GM18907 (cell line): Measurements from ENCODE around the gene KLK3.
"Not testable (repeated sequence)": the region's sequence is repeated elsewhere in the genome, so short reads cannot be mapped to it uniquely, and the experiment has no call there.

ENCODE experiments used
- ATAC-seq: cut with Tn5 transposase; IDR thresholded peaks from one replicate; pipeline ENCODE4 v1.9.1; 2021; ENCODE audit warnings: mild to moderate bottlenecking, moderate library complexity; ENCODE audit not compliant: unreplicated experiment

KLK3 gene

DNA sequence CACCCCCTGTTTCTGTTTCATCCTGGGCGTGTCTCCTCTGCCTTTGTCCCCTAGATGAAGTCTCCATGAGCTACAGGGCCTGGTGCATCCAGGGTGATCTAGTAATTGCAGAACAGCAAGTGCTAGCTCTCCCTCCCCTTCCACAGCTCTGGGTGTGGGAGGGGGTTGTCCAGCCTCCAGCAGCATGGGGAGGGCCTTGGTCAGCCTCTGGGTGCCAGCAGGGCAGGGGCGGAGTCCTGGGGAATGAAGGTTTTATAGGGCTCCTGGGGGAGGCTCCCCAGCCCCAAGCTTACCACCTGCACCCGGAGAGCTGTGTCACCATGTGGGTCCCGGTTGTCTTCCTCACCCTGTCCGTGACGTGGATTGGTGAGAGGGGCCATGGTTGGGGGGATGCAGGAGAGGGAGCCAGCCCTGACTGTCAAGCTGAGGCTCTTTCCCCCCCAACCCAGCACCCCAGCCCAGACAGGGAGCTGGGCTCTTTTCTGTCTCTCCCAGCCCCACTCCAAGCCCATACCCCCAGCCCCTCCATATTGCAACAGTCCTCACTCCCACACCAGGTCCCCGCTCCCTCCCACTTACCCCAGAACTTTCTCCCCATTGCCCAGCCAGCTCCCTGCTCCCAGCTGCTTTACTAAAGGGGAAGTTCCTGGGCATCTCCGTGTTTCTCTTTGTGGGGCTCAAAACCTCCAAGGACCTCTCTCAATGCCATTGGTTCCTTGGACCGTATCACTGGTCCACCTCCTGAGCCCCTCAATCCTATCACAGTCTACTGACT is at the start of gene KLK3:
Gene KLK3 (plus strand): TSS at position 280 of the 775 bp plus-strand sequence. CDS start 41 bp downstream, at position 321.
- no peak for ATAC-seq

DNA sequence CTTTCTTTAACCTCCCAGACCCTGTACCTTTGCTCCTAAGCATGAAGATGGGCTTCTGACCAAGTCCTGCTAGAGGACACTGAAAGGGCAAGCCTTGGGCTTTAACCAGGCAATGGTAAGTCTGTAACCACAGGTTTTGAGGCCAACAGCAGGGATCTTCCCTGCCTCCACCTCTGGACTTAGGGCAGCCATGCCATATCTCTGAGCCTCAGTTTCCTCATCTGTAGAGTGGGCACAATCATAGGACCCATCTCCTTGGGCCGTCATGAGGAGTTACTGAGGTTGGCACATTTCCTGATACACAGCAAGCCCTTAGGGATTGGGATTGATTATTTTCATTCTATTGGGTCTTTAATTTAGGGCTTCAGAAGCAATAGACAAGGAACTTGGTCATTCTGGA is 45.9 kb upstream of the KLK3 start:
- ATAC-seq = no peak

DNA sequence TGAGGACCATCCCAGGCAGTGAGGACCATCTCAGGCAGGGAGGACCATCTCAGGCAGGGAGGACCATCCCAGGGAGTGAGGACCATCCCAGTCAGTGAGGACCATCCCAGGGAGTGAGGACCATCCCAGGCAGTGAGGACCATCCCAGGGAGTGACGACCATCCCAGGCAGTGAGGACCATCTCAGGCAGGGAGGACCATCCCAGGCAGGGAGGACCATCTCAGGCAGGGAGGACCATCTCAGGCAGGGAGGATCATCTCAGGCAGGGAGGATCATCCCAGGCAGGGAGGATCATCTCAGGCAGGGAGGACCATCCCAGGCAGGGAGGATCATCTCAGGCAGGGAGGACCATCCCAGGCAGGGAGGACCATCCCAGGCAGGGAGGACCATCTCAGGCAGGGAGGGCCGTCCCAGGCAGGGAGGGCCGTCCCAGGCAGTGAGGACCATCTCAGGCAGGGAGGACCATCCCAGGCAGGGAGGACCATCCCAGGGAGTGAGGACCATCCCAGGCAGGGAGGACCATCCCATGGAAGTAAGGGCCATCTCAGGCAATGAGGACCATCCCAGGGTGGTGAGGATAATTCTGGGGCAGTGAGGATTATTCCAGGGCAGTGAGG is 43.0 kb upstream of the KLK3 start:
- not testable (repeated sequence) for ATAC-seq

DNA sequence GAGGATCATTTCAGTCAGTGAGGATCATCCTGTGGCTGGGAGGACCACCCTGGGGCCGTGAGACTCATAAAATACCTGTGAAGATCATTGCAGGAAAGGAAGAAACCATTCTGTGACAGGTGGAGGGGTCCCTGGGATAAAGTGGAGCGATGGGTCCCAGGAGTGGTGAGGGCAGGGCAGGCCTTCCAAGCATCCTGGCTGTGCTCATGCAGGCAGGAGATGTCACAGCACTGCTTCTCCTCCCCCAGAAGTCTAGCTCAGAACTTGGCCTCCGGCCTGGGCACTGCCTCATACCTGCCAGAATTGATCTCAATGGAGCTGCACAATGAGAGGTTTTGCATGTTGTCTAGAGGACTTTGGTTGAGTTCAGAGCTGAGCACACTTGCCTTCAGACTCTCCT is 42.2 kb upstream of the KLK3 start:
- no peak for ATAC-seq

DNA sequence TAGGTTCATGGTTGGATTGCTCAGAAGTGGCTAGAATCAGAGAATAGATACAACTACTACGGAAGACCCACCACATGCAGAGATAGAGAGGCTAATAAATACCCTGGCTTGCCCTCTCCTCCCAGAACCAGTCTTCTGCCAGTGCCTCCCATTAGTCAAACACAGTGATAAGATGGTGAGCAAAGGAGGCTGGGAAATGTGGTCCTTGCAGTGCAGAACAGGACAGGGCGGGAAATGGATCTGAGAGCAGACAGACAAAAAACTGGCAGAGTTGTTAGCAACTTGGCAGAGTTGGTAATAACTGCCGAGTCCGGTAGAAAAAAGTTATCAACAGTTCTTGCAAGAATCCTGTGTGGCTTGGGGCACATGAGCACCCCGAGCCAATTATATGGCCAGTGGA is 39.8 kb upstream of the KLK3 start:
- ATAC-seq = no peak

DNA sequence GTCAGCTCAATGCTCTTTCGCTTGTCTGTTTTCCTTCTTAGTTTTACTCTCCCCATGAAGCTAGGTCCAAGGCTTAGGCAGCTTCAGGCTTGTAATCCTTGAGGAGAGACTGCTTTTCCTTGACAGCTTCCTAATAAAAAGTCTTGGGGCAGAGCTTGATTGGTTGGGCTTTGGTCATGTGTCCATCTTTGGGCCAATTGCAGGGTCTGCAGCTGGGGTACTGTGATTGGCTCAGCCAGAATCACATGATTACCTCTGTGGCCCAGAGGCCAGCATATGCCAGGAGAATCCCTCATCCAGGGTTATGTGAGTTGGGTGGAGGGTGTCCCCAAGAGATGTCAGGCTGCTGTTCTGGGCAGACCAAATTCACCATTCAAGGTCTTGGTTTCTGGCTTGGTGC is 39.3 kb upstream of the KLK3 start:
- no peak for ATAC-seq

DNA sequence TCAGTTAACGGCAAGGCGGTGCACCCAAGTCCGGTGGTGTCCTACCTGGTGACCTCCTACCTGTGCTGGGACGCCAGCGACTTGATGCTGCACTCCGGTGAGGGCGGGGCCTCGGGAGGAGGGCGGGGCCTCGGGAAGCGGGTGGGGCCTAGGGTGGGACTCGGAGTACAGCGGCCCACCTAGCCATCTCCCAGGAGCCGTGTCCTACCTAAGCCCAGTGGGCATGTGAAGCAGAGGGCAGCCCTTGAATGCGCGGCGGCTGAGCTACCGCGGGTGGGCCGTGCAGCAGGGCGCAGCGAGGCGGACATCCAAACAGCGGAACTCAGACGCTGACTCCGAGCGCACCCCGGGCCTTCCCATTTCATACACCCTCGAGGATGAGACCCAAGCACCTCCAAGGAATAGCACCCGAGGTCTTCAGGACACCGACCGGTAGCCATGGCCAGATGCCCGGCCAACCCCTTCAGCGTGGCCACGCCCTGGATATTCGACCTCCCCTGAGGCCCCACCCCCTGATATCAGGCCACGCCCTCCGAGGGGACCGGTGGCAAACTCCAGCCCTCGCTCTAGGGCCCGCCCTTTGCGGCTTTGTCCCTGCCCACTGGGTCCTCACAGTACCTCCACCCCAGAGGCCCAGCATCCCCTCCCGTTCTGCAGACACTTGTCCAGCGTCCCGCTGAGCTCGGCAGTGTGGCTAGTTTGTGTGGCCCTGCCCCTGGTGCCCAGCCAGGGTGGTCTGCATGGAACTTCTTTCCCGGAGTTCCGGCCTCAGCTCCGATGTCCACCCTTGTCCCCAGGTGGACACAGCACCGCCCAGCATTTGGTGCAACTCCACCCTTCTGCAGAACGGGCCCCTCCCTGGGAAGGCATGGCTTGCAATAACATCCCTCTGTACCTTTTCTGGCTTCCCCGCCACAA is 36.5 kb upstream of the KLK3 start:
- ATAC-seq = peak; percentile 63

DNA sequence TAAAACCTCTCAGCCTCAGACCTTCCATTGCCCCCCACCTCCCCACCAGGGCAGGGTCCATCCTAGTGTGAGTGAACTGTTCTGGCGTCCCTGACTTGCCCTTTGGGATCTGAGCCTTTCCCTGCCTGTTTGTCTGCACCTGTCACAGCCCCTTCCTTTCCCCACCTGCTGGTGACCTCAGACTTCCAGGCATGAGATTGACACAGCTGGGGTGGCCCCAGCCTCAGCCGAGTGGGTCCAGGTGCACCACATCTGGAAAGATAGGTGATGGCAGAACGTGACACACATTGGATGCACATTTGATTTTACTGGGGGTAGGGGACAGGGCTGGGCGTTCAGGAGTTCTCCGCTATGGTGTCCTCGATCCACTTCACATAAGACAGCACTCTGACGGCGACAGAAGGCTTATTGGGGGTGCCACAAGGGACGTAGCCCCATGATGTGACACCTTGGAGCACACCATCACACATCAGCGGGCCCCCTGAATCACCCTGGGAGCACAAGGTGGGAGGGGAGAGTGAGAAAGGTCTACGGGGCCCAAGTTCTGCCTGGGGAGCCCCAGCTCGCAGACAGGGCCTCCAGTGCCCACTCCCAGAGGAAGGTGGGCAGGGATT is 35.7 kb upstream of the KLK3 start:
- no peak for ATAC-seq

DNA sequence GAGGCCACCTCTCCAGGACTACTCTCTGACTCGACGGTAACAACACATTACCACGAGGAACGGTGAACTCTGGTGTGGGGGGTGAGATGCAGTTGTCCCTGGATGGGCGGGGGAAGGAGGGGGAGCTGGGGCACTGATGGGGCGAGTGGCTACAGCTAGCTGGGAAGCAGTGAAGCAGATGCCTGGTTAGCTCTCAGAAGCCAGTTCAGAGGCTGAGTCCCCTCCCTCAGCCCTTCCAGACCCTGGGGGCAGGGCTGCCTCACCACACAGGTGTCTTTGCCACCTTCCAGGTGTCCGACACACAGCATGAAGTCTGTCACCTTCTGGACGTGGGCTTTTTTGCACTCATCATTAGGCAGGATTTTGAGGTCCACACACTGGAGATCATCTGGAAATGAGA is 35.1 kb upstream of the KLK3 start:
- ATAC-seq = no peak

DNA sequence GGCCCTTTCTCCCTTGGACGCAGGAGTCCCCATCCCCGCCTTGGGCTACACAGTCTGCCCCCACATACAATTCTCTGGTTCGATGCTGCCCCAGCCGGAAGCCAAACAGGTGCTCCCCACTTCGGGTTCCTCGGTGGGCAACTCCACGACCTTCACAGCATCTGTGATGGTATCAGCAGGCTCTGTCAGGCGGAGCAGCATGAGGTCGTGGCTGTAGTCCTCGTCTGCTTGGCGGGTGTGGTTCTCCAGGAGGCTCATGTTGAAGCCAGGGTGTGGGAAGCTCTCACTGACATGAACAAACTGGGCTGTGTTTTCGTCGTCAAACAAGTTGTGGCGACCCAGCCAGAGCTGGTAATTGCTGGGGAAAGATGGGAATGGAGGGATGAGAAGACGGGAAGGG is 34.6 kb upstream of the KLK3 start:
- no peak for ATAC-seq

DNA sequence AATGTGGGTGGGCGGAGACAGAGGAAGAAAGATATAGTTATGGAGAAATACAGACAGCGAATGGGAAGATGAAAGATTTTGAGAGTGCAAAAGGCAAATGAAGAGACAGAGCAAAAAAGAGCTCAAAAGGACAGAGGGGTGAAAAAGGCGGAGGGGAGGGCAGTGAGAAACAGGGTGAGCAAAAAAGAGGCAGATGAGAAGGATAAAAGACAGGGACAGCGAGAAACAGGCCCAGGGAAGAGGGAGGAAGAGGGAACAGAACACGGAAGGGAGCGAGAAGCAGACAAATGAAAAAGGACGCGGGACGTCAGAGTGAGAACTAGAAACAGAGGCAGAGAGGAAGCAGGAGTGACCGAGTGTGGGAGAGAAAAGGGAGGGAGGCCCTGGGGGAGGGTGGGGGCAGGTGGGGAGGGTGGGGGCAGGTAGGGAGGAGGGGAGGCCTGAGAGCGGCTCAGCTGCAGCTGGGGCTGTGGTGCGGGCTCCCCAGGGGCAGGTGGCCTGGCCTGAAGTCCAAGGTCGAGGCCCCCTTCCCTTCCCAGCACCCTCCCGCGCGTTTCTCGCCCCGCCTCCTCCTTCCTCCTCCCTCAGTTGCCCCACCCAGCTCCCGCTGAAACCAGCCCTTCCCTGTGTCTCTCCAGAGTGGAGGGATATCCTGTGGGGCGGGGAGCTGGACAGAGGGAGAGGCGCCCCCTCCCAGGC is 34.0 kb upstream of the KLK3 start:
- ATAC-seq = no peak

DNA sequence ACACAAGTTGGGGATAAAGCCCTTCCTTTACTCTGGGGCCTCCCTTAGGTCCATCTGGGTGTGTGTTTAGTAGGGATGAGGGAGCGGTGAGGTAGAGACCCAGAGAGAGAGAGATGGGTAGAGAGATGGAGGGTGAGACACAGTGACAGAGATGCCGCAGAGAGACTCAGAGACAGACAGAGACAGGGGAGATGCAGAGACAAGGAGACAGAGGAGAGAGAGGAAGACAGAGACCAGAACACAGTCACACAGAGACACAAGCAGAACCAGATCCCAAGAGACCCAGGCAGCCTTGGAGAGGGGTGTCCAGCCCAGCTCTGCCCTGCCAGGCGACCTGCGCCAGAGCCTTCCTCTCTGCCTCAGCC is 33.5 kb upstream of the KLK3 start:
- ATAC-seq = no peak

DNA sequence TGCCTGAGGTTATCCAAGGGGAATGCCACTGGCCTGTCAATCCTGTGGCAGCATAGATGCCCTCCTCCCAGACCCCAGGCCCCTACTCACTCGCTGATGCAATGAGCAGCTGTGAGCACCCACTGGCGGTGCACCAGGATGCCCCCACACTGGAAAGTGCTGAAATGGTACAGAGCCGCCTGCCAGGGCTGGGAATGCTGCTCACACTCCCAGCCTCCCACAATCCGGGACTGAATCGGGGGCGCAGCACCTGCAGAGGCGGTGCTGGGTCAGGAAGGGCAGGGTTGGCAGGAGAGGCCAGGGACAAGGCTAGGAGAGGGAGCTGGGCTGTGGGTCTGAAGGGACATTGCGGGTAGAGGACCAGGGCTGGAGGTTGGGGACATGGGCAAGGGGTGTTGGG is 33.1 kb upstream of the KLK3 start:
- ATAC-seq = no peak

DNA sequence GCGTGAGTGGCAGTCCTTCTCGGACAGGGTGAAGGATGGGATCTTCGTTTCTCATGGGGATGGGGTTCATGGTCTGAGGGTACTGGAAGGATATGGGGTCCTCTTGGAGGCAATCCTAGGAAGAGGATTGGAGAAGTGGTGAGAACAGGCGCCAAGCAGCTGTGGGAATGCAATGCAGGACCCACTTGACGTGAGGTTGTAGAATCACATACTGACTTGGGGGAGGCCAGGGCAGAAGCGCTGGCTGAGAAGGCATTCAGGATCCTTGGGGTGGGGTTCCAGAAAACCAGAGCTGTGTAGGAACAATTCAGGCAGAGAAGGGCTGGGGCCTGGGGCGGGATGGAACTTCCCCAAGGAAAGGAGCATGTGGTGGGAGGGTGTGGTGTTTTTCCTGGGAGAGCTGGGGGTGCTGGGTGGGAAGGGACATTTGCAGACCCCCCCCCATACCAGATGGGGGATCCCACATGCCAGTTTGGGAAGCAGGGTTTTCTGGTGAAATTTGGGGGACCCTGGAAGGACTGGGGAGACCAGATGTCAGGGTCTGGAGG is 32.0 kb upstream of the KLK3 start:
- ATAC-seq = no peak

DNA sequence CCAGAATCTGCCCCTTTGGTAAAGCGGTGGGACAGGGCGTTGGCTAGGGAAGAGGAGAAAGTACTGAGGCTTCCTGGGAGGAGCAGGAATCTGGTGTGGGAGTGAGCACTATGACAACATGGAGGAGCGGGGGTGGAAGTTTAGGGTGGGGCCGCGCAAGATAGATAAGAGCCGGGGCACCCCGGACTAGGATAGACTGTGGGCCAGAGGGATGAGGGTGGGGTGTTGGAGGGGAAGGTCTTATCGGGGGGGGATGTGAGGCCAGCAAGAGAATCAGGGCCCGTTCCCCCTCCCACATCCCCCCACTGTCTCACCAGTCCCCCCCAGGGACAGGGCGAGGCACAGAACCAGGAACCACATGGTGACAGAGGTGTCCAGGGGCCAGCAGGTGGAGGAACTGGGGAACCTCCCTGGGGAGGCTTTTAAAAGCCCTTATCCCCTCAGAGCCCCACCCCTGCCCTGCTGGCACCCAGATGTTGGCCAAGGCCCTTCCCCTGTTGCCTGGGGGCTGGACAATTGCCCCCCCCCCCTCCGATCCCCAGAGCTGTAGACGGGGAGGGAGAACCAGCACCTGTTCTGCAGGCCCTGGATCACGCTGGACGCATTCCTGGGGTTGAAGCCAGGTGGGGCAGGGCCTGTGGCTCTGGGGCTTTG is 31.2 kb upstream of the KLK3 start, which contains the start of gene KLK1:
Gene KLK1 (minus strand): TSS at position 399 of the 654 bp plus-strand sequence. CDS start 39 bp downstream, at position 360.
- no peak for ATAC-seq

DNA sequence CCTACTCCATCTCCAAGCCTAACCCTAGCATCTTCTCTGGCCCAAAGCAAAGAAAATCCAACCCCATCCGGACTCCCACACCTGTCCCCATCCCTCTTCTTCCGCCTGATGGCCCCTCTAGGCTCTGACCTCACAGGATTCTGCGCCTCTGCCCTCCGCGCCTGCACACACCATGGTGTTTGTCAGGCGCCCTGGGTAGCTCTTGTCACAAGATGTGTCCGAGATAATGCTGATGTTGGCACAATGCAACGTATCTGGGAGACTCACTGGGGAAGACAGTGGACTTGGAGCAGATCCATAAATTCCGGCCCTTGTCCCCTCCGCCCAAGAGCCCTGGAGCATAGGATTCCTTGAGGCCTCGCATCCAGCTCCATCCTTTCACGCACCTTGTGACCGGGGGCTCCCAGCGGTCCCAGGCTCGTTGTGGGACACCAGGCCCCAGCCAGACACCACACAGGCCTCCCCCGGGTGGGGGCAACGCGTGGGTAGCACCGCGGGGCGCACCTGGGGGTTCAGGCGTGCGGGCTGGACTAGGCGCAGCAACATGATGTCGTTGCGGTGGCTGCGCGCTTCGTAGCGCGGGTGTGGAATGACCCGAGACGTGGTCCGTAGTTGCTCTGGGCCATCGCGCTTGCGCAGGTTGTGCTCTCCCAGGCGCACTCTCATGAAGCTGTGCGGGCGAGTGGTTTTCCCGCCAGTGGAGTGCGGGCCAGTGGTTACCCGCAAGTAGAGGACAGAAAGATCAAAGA is 28.0 kb upstream of the KLK3 start:
- no peak for ATAC-seq

DNA sequence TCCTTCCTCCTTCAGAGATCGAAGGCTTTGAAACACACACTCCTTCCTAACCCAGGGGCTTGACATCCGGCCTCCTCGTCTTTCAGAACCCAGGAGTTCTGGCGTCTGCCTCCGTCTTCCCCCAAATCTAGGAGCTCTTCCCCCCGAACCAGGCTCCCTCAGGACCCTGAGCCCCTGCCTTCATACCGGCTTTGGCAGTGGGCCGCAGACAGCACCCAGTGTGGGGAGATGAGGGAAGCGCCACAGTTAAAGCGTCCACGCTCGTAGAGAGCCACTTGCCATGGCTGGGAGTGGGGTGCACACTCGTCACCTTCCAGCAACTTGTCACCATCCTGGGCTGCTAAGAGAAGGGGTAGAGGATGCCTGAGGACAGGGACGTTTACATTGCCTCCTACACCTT is 27.2 kb upstream of the KLK3 start:
- ATAC-seq = no peak

DNA sequence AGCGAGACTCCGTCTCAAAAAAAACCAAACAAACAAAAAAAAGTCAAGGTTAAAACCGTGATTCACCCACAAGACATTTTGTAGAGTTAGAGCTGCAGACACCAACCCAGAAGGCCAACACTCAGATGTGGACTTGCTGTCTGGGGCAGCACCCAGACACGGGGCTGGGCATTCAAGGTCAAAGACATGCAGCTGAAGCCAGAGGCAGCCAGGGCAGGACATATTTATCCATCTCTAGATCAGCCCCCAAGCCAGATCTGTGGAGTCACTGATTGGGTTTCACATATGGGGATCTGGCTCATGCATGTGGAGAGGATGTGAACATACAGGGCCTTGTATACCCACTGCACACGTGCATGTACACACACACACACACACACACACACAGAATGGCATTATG is 24.9 kb upstream of the KLK3 start:
- ATAC-seq = no peak
